ENCODE data around the gene LRP1B.

The LRP1B gene

GRCh38 chr2:142037744-142038143 lies 93.1 kb downstream of the LRP1B start:
- no peak for DNase-seq (ENCODE audit: low read depth)
- peak; percentile 8 for TF ChIP-seq CTCF (conservative IDR thresholded peaks at IDR 0.05; ENCODE audit: low read depth, low read length)
- no peak overlapping the region for H3K4me3 ChIP-seq (ENCODE audit: low read length)

GRCh38 chr2:142037066-142037465 lies 93.8 kb downstream of the LRP1B start:
- no peak overlapping the region for H3K4me3 ChIP-seq (ENCODE audit: low read length)
- DNase-seq (ENCODE audit: low read depth): no peak
- no peak for TF ChIP-seq CTCF (conservative IDR thresholded peaks at IDR 0.05; ENCODE audit: low read depth, low read length)

DNA sequence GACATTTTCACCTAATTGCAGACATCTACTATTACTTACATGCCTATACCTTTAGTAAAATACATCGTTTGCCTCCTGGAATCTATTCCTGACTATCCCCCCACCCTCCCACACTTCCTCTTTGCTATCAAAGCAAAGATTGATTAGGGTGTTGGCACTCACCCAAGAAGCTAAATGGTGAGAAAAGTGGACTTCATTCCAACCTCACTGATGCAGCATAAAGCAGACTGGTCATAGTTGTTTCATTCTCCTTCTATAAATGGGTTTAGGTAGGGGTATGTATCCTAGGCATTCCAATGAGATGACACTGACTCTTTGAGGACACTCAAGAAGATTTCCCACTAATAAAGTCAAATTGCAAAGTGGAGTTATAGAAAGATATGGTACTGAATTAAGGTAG lies 97.4 kb downstream of the LRP1B start:
- H3K4me3 ChIP-seq (ENCODE audit: low read length): no peak overlapping the region
- no peak for TF ChIP-seq CTCF (conservative IDR thresholded peaks at IDR 0.05; ENCODE audit: low read depth, low read length)
- DNase-seq (ENCODE audit: low read depth): no peak

GRCh38 chr2:142031656-142032055 lies 99.2 kb downstream of the LRP1B start:
- DNase-seq (ENCODE audit: low read depth): no peak
- no peak for TF ChIP-seq CTCF (conservative IDR thresholded peaks at IDR 0.05; ENCODE audit: low read depth, low read length)
- H3K4me3 ChIP-seq (ENCODE audit: low read length): no peak overlapping the region

GRCh38 chr2:142030735-142031134 lies 100.1 kb downstream of the LRP1B start:
- TF ChIP-seq CTCF (conservative IDR thresholded peaks at IDR 0.05; ENCODE audit: low read depth, low read length): no peak
- no peak overlapping the region for H3K4me3 ChIP-seq (ENCODE audit: low read length)
- DNase-seq (ENCODE audit: low read depth): no peak

DNA sequence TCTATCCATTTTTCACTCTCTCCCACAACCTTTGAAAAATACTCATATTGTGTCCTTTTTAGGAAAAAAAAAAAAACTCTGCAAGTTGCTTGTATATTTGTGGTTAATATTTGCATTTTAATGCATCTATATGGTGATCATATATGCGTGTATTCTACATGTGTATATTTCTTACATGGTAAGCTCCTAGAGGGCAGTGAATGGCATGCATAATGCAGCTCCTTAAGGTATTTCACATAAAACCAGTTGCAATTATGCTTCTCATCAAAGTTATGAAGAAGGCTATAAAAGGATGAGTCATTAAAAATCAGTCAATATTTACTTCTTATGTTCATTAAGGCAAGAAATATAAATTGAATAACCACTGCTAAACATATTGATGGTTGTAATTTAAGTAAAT lies 100.8 kb downstream of the LRP1B start:
- H3K4me3 ChIP-seq (ENCODE audit: low read length): no peak overlapping the region
- no peak for DNase-seq (ENCODE audit: low read depth)
- TF ChIP-seq CTCF (conservative IDR thresholded peaks at IDR 0.05; ENCODE audit: low read depth, low read length): no peak

DNA sequence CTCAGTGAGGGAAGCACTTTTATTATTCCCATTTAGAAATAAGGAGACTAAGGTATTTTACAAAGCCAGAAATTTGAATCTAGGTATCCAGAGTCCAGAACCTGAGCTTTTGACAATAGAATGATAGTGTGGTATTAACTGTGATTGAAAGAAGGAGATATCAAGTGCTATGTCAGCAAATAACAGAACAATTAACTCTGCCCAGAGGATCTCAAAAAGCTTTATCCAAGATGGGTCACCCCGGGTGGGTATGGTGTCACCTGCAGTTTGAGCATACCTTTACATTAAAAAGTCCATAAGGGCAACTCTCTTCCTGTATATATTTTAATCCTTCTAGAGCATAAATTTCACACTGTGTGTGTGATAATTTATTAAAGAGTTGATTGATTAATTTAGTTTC lies 105.4 kb downstream of the LRP1B start:
- no peak overlapping the region for H3K4me3 ChIP-seq (ENCODE audit: low read length)
- DNase-seq (ENCODE audit: low read depth): no peak
- TF ChIP-seq CTCF (conservative IDR thresholded peaks at IDR 0.05; ENCODE audit: low read depth, low read length): no peak
